Fibroblast of lung (primary cell): Measurements from ENCODE around the gene STIL. TPM values are rescaled to one million over a fixed set of nuclear protein-coding genes. Genes with fewer than 3 reads are reported as not detected.

Source experiments
- DNase-seq, 2 donors: peaks; one replicate each; pipeline versions ENCODE4 v3.0.0 to v3.0.0-alpha.2; 2010; ENCODE audit warnings: low read depth in 2 of 2
- H2AFZ ChIP-seq: 2 replicates; pipeline ENCODE4 v1.5.1; 2012; ENCODE audit warnings: low read length, control low read depth, inconsistent platforms
- H3K27ac ChIP-seq: 2 replicates; pipeline ENCODE4 v1.5.1; 2011; ENCODE audit warnings: low read length, control low read depth; ENCODE audit not compliant: insufficient read depth
- H3K27me3 ChIP-seq: 2 replicates; pipeline ENCODE4 v1.5.1; 2011; ENCODE audit warnings: mild to moderate bottlenecking, low read length; ENCODE audit not compliant: control insufficient read depth, insufficient read depth
- H3K36me3 ChIP-seq: 2 replicates; pipeline ENCODE4 v1.5.1; 2011; ENCODE audit warnings: low read length; ENCODE audit not compliant: control insufficient read depth, insufficient read depth
- H3K4me1 ChIP-seq: 2 replicates; pipeline ENCODE4 v1.5.1; 2011; ENCODE audit warnings: low read length; ENCODE audit not compliant: control insufficient read depth, insufficient read depth; ENCODE audit errors: extremely low read depth
- H3K4me2 ChIP-seq: 2 replicates; pipeline ENCODE4 v1.5.1; 2011; ENCODE audit warnings: low read length, control low read depth; ENCODE audit not compliant: insufficient read depth; ENCODE audit errors: extremely low read depth
- H3K4me3 ChIP-seq, 4 experiments: fragments of 200-600 bp in 1 of 4; sonication (generic) in 1 of 4; replicated peaks in 1 of 4; 2 replicates each; pipeline ENCODE4 v1.5.1; 2011 to 2016; ENCODE audit warnings: low read length in 4 of 4, low read depth in 3 of 4, mild to moderate bottlenecking in 3 of 4, control low read depth in 2 of 4, inconsistent platforms in 1 of 4, mixed read lengths in 1 of 4; ENCODE audit not compliant: insufficient read depth in 1 of 4; ENCODE audit errors: control extremely low read depth in 1 of 4
- H3K79me2 ChIP-seq: 2 replicates; pipeline ENCODE4 v1.5.1; 2012; ENCODE audit warnings: mild to moderate bottlenecking, low read length, inconsistent platforms; ENCODE audit not compliant: control insufficient read depth, insufficient read depth
- H3K9ac ChIP-seq: 2 replicates; pipeline ENCODE4 v1.5.1; 2011; ENCODE audit warnings: mild to moderate bottlenecking, low read length, control low read depth; ENCODE audit not compliant: insufficient read depth
- H3K9me3 ChIP-seq: 2 replicates; pipeline ENCODE4 v1.5.1; 2012; ENCODE audit warnings: low read depth, low read length; ENCODE audit not compliant: control insufficient read depth, insufficient read depth
- H4K20me1 ChIP-seq: 2 replicates; pipeline ENCODE4 v1.5.1; 2011; ENCODE audit warnings: low read length; ENCODE audit not compliant: control insufficient read depth, insufficient read depth; ENCODE audit errors: extremely low read depth
- CTCF ChIP-seq, 2 donors: IDR thresholded peaks in 1 of 2; conservative IDR thresholded peaks in 1 of 2; 1 replicate in 1 of 2; 2 replicates in 1 of 2; pipeline ENCODE4 v1.5.1; 2011 to 2012; ENCODE audit warnings: low read length in 2 of 2, control low read depth in 1 of 2, inconsistent platforms in 1 of 2, low read depth in 1 of 2, mild to moderate bottlenecking in 1 of 2
- EZH2 ChIP-seq: IDR thresholded peaks from 2 replicates; pipeline ENCODE4 v1.5.1; 2012; ENCODE audit warnings: low read length, control low read depth, mild to moderate bottlenecking; ENCODE audit errors: missing control alignments
- polyA plus RNA-seq, 2 donors: library from polyadenylated mRNA; depleted of rRNA in 1 of 2; stranded (reverse) in 1 of 2; unstranded in 1 of 2; fragments of >200 nt; gene quantifications; 2 replicates each; pipeline ENCODE4 v1.2.1, GENCODE V29; 2011 to 2012; ENCODE audit warnings: missing spikeins in 1 of 2
- total RNA-seq: library from RNA; depleted of rRNA; stranded (reverse); fragments of >200 nt; gene quantifications from 2 replicates; pipeline ENCODE4 v1.2.1, GENCODE V29; 2014

STIL gene
- total and polyA plus RNA-seq, 2 donors (not counting 1 experiment from before 2014, with no cell fraction given), result 5.8 to 6.2 TPM

- no peaks in the 10 kb centered on the region for H3K27me3 ChIP-seq
- no peak overlapping the region for H3K9ac ChIP-seq
- H3K9me3 ChIP-seq, result no peaks in the 10 kb centered on the region
- TF ChIP-seq EZH2, result no peak
- no peak for TF ChIP-seq CTCF (conservative IDR thresholded peaks at IDR 0.05 in 1 of 2, IDR thresholded peaks at IDR 0.05 in 1 of 2; ENCODE audit: low read depth in 1 of 2, low read length in 2 of 2)
- no peak overlapping the region for H3K4me3 ChIP-seq
- H4K20me1 ChIP-seq, result no peaks in the 10 kb centered on the region
- no peaks in the 10 kb centered on the region for H3K4me1 ChIP-seq
- DNase-seq, result peak; percentile 6 to 75
- H3K36me3 ChIP-seq, result no peaks in the 10 kb centered on the region
- H3K27ac ChIP-seq, result no peak overlapping the region
- H2AFZ ChIP-seq, result no peak overlapping the region
- H3K79me2 ChIP-seq, result peaks cover 59% of the 10 kb centered on the region
- no peak overlapping the region for H3K4me2 ChIP-seq
These were observed 26.3 kb upstream of the STIL start for GRCh38 chr1:47340227-47340626.

DNA sequence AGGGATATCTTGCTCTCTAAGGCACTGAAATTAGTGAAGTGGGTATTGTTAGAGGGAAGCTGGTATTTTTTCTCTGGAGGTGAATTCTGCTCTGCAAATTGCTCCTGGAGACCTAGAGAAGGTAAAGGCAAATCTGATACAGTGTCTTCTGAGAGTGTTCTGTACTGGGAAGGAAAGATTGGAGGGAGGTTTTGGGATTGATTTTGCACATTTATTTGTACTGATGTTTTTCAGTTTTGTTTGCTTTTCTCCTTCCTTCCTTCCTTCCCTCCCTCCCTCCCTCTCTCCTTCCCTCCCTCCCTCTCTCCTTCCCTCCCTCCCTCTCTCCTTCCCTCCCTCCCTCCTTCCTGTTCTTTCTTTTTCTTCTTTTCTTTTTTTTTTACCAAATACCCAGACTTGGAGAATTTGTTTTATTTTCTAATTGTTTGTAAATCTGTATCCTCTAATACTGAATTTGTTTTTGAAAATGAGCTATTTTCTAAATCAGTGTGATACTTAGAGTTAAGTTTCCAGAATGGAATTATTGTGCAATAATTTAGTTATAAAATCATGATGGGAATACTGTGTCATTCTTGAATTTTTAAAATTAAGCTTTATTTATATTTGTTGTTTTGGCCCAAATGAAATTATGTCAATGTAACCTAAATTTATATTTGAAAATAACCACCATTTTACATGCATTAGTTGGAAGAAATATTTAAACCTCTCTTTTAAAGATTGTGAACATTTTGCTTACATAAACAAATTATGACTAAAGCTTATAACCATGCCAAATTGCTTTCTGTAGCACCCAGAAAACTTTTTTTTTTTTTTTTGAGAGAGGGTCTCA lies 24.5 kb upstream of the STIL start:
- H3K4me1 ChIP-seq, result no peaks in the 10 kb centered on the region
- no peak overlapping the region for H2AFZ ChIP-seq
- no peaks in the 10 kb centered on the region for H4K20me1 ChIP-seq
- no peak for TF ChIP-seq CTCF (conservative IDR thresholded peaks at IDR 0.05 in 1 of 2, IDR thresholded peaks at IDR 0.05 in 1 of 2; ENCODE audit: low read depth in 1 of 2, low read length in 2 of 2)
- TF ChIP-seq EZH2, result no peak
- DNase-seq, result no peak
- no peak overlapping the region for H3K4me2 ChIP-seq
- H3K9ac ChIP-seq, result no peak overlapping the region
- peaks cover 59% of the 10 kb centered on the region for H3K79me2 ChIP-seq
- H3K27ac ChIP-seq, result no peak overlapping the region
- no peak overlapping the region for H3K4me3 ChIP-seq
- H3K27me3 ChIP-seq, result no peaks in the 10 kb centered on the region
- no peaks in the 10 kb centered on the region for H3K36me3 ChIP-seq
- no peaks in the 10 kb centered on the region for H3K9me3 ChIP-seq

DNA sequence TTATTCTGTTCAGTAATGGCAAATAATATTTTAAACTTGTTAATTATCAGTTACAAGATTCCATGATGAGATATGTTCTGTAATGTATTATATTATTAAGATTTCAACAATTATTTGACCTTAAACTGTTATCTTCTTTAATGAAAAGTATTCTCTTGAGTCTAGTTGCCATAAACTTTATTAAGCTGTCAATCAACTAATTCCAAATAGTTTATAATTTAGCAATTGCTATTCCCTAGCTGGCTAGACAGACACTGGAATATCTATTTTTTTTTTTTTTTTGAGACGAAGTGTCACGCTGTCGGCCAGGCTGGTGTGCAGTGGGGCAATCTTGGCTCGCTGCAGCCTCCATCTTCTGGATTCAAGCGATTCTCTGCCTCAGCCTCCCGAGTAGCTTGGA lies 23.4 kb upstream of the STIL start:
- Histone ChIP-seq H3K27ac (no peak overlapping the region), H4K20me1 (no peaks in the 10 kb centered on the region), H3K9me3 (no peaks in the 10 kb centered on the region), H3K79me2 (peaks cover 57% of the 10 kb centered on the region), H2AFZ (no peak overlapping the region), H3K4me3 (no peak overlapping the region), H3K27me3 (no peaks in the 10 kb centered on the region), H3K9ac (no peak overlapping the region), H3K36me3 (no peaks in the 10 kb centered on the region), H3K4me1 (no peaks in the 10 kb centered on the region), H3K4me2 (no peak overlapping the region)
- TF ChIP-seq EZH2, result no peak
- TF ChIP-seq CTCF (conservative IDR thresholded peaks at IDR 0.05 in 1 of 2, IDR thresholded peaks at IDR 0.05 in 1 of 2; ENCODE audit: low read depth in 1 of 2, low read length in 2 of 2), result no peak
- no peak for DNase-seq
